SK-N-SH treated with all-trans-retinoic acid at 6 μM for 48 hours (cell line): ENCODE measurements around the gene HNRNPUL1.

Source experiments
- ARNTL ChIP-seq: fragments of 450-650 bp; formaldehyde crosslinking; IDR thresholded peaks from 2 replicates; pipeline ENCODE4 v1.5.0; 2020; ENCODE audit warnings: low read depth, mild to moderate bottlenecking, moderate library complexity, borderline replicate concordance
- GLIS3 ChIP-seq: fragments of 250-450 bp; sonication (Bioruptor Pico); IDR thresholded peaks from 2 replicates; pipeline ENCODE4 v1.5.0; 2020; ENCODE audit warnings: mild to moderate bottlenecking, moderate library complexity
- OSR1 ChIP-seq: fragments of 250-450 bp; sonication (Bioruptor Pico); IDR thresholded peaks from 2 replicates; pipeline ENCODE4 v1.8.0; 2022; ENCODE audit warnings: moderate library complexity, mild to moderate bottlenecking, inconsistent platforms
- RARB ChIP-seq: fragments of 250-450 bp; sonication (Bioruptor Pico); IDR thresholded peaks from 2 replicates; pipeline ENCODE4 v1.8.0; 2021; ENCODE audit warnings: mild to moderate bottlenecking, moderate library complexity
- TCF4 ChIP-seq: fragments of 250-450 bp; sonication (Bioruptor Pico); IDR thresholded peaks from 2 replicates; pipeline ENCODE4 v1.8.0; 2021; ENCODE audit warnings: mild to moderate bottlenecking, moderate library complexity, borderline replicate concordance
- TOX ChIP-seq: fragments of 250-450 bp; sonication (Bioruptor Pico); IDR thresholded peaks from 2 replicates; pipeline ENCODE4 v1.8.0; 2021; ENCODE audit warnings: mild to moderate bottlenecking, moderate library complexity, borderline replicate concordance
- ZC3H10 ChIP-seq: fragments of 250-450 bp; sonication (Bioruptor Pico); IDR thresholded peaks from 2 replicates; pipeline ENCODE4 v1.5.1; 2021; ENCODE audit warnings: mild to moderate bottlenecking, moderate library complexity
- ZFP3 ChIP-seq: fragments of 250-450 bp; sonication (Bioruptor Pico); IDR thresholded peaks from 2 replicates; pipeline ENCODE4 v1.5.0; 2020; ENCODE audit warnings: mild to moderate bottlenecking, moderate library complexity
- ZFP30 ChIP-seq: fragments of 450-650 bp; formaldehyde crosslinking; IDR thresholded peaks from 2 replicates; pipeline ENCODE4 v1.5.0; 2022; ENCODE audit warnings: mild to moderate bottlenecking, moderate library complexity
- ZNF8 ChIP-seq: fragments of 450-650 bp; formaldehyde crosslinking; IDR thresholded peaks from 2 replicates; pipeline ENCODE4 v1.5.0; 2020; ENCODE audit warnings: mild to moderate bottlenecking, moderate library complexity
- TF ChIP-seq, protein P1 (sequence below): fragments of 250-450 bp; sonication (Bioruptor Pico); IDR thresholded peaks from 2 replicates; pipeline ENCODE4 v1.5.1; 2020; ENCODE audit warnings: low read depth, mild to moderate bottlenecking, moderate library complexity
- TF ChIP-seq, protein P2 (sequence below): fragments of 250-450 bp; sonication (Bioruptor Pico); IDR thresholded peaks from 2 replicates; pipeline ENCODE4 v1.8.0; 2020; ENCODE audit warnings: mild to moderate bottlenecking, moderate library complexity, borderline replicate concordance
- TF ChIP-seq, protein P3 (sequence below): fragments of 250-450 bp; sonication (Bioruptor Pico); IDR thresholded peaks from 2 replicates; pipeline ENCODE4 v1.5.1; 2021; ENCODE audit warnings: mild to moderate bottlenecking, moderate library complexity

DNA sequence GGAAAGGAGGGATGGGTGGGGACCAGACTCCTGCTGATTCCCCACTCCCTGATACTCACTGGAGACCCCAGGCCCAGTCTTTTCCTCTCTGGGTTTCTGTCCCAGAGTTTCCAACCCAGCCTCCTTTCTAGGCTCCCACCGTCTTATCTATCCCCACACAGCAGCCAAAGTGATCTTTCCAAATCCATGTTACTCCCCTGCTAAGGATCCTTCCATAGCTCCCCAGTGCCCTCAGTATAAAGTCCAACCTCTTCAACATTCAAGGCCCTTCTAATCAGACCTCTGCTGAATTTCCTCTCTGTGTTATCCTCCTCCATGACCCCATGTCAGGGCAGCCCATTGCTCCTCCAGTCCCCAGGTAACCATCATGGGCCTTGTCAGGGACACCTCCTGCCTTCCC lies 90.9 kb downstream of the HNRNPUL1 start:
- TF ChIP-seq ZFP3 (CRISPR knock-in tag) (no peak), ARNTL (no peak), OSR1 (CRISPR knock-in tag) (no peak), TCF4 (CRISPR knock-in tag) (no peak), TOX (CRISPR knock-in tag) (no peak), GLIS3 (no peak), RARB (CRISPR knock-in tag) (no peak), ZNF8 (CRISPR knock-in tag) (no peak), ZFP30 (CRISPR knock-in tag) (no peak), ZC3H10 (no peak)
- TF ChIP-seq, protein P1, sequence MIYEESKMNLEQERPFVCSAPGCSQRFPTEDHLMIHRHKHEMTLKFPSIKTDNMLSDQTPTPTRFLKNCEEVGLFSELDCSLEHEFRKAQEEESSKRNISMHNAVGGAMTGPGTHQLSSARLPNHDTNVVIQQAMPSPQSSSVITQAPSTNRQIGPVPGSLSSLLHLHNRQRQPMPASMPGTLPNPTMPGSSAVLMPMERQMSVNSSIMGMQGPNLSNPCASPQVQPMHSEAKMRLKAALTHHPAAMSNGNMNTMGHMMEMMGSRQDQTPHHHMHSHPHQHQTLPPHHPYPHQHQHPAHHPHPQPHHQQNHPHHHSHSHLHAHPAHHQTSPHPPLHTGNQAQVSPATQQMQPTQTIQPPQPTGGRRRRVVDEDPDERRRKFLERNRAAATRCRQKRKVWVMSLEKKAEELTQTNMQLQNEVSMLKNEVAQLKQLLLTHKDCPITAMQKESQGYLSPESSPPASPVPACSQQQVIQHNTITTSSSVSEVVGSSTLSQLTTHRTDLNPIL (CRISPR knock-in tag): no peak
- TF ChIP-seq, protein P2, sequence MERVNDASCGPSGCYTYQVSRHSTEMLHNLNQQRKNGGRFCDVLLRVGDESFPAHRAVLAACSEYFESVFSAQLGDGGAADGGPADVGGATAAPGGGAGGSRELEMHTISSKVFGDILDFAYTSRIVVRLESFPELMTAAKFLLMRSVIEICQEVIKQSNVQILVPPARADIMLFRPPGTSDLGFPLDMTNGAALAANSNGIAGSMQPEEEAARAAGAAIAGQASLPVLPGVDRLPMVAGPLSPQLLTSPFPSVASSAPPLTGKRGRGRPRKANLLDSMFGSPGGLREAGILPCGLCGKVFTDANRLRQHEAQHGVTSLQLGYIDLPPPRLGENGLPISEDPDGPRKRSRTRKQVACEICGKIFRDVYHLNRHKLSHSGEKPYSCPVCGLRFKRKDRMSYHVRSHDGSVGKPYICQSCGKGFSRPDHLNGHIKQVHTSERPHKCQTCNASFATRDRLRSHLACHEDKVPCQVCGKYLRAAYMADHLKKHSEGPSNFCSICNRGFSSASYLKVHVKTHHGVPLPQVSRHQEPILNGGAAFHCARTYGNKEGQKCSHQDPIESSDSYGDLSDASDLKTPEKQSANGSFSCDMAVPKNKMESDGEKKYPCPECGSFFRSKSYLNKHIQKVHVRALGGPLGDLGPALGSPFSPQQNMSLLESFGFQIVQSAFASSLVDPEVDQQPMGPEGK (CRISPR knock-in tag): no peak
- TF ChIP-seq, protein P3, sequence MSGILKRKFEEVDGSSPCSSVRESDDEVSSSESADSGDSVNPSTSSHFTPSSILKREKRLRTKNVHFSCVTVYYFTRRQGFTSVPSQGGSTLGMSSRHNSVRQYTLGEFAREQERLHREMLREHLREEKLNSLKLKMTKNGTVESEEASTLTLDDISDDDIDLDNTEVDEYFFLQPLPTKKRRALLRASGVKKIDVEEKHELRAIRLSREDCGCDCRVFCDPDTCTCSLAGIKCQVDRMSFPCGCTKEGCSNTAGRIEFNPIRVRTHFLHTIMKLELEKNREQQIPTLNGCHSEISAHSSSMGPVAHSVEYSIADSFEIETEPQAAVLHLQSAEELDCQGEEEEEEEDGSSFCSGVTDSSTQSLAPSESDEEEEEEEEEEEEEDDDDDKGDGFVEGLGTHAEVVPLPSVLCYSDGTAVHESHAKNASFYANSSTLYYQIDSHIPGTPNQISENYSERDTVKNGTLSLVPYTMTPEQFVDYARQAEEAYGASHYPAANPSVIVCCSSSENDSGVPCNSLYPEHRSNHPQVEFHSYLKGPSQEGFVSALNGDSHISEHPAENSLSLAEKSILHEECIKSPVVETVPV (CRISPR knock-in tag): no peak
